Measurements from ENCODE around the gene DNAJC11. TPM values are rescaled to one million over a fixed set of nuclear protein-coding genes. Genes with fewer than 3 reads are reported as not detected.

Gene DNAJC11
- total RNA-seq, 1 donor, result 38.9 TPM

DNA sequence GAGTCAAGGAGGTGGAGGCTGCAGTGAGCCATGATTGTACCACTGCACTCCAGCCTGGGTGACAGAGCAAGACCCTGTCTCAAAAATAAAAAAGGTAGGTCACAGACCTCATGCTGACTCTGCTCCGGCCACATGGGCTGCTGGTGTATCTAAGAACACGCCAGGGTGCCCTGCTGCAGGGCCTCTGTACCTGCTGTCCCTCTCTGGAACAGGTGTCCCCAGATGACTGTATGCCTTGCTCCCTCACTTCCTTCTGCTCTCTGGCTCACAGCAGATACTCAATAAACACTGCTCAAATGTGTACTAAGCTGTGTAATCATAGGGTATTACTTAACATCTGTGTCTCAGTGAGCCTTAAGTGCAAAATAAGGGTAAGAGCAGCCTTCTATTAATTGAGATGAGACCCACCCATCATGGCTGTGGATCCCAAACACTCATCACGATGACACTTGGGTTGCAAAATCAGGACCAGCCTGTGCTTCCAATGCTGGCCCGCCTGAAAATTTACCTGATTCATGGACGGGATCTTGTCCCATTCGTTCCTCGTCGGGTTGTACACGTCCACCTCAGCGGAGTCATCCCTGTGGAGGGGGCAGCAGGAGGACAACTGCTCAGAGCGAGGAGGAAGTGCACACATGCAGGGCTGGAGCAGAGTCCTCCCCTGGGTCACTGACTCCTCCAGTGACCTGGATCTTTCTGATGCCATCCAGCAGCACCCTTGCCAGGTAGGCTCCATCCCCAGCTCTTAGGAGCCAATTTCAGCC, 106.5 kb downstream of the DNAJC11 start:
- TF ChIP-seq, protein P1, sequence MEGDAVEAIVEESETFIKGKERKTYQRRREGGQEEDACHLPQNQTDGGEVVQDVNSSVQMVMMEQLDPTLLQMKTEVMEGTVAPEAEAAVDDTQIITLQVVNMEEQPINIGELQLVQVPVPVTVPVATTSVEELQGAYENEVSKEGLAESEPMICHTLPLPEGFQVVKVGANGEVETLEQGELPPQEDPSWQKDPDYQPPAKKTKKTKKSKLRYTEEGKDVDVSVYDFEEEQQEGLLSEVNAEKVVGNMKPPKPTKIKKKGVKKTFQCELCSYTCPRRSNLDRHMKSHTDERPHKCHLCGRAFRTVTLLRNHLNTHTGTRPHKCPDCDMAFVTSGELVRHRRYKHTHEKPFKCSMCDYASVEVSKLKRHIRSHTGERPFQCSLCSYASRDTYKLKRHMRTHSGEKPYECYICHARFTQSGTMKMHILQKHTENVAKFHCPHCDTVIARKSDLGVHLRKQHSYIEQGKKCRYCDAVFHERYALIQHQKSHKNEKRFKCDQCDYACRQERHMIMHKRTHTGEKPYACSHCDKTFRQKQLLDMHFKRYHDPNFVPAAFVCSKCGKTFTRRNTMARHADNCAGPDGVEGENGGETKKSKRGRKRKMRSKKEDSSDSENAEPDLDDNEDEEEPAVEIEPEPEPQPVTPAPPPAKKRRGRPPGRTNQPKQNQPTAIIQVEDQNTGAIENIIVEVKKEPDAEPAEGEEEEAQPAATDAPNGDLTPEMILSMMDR (IDR thresholded peaks at IDR 0.05; ENCODE audit: insufficient read depth, low read depth, low read length), result no peak
- no peak overlapping the region for H3K4me3 ChIP-seq (ENCODE audit: low read depth, low read length)
- DNase-seq (ENCODE audit: low read depth), result no peak

DNA sequence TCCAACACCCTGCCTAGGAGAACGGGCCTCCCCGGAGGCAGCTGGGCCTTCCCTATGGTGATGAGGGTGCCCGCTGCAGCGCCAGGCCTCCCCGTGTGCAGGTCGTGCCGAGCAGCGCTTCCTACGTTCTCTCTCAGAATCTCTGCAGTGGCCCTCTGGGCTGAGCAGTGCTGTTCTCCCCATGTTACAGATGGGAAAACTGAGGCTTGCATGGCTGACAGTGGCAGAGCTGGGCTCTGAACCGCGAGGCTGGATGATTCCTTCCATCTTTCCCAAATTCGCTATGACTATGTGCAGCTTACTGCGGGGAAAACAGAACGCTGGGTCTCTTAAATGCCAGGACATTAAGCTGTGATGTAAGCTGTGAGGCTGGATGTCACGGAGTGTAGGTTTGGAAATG, 107.8 kb downstream of the DNAJC11 start:
- no peak for DNase-seq (ENCODE audit: low read depth)
- TF ChIP-seq, protein P1 (IDR thresholded peaks at IDR 0.05; ENCODE audit: insufficient read depth, low read depth, low read length), result no peak
- no peak overlapping the region for H3K4me3 ChIP-seq (ENCODE audit: low read depth, low read length)

DNA sequence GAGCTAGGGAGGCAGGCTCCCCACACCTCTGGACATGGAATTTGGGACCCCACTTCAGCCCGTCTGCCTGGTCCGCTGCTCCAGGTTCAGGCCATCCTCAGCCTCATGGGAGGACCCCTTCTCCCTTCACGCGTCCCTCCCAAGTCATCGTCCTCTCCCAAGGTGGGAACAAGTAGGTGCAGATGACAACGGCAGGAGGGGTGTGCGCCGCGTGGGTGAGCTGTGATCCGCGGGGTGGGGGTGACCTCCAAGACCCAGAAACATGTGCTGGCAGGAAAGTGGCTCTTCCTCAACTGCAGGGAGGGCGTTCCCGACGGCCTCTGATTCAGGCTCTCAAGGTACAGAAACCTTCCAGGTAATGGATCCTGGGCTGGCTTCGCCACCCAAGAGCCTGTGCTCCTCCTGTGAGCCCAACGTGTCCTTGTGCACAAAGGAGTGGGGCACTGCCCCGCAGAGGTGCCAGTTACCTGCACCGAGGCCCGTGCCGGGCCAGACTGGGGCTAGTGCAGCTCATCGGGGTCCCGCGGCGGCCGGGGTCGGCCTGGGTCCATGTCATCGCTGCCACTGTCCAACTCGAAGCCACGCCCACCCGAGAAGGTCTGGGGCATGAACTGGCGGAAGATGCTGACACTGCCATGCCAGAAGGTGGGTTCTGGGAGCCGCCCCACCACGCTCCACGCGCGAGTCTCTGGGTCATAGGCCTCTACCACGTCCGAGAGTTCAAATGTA, 108.6 kb downstream of the DNAJC11 start:
- H3K4me3 ChIP-seq (ENCODE audit: low read depth, low read length), result no peak overlapping the region
- TF ChIP-seq, protein P1 (IDR thresholded peaks at IDR 0.05; ENCODE audit: insufficient read depth, low read depth, low read length), result no peak
- no peak for DNase-seq (ENCODE audit: low read depth)

DNA sequence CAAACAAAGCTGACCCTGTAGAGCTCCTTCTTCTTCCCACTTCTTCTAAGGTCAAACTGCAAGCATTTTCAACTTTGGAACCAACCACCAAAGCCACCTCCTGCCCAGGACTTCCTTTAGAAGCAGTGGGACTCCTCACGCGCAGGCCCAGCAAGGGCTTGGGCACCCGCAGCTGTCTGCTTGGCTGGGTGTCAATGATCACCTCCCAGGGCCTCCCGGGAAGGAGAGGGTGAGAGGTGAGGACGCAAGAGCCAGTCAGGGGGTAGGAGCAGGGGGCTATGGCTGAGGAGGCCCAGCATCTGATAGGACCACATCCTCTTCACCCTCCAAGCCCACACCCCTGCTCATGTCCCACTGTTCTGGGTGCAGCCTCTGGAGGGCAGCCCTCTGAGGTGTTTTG, 109.2 kb downstream of the DNAJC11 start:
- TF ChIP-seq, protein P1 (IDR thresholded peaks at IDR 0.05; ENCODE audit: insufficient read depth, low read depth, low read length), result no peak
- DNase-seq (ENCODE audit: low read depth), result no peak
- no peak overlapping the region for H3K4me3 ChIP-seq (ENCODE audit: low read depth, low read length)

DNA sequence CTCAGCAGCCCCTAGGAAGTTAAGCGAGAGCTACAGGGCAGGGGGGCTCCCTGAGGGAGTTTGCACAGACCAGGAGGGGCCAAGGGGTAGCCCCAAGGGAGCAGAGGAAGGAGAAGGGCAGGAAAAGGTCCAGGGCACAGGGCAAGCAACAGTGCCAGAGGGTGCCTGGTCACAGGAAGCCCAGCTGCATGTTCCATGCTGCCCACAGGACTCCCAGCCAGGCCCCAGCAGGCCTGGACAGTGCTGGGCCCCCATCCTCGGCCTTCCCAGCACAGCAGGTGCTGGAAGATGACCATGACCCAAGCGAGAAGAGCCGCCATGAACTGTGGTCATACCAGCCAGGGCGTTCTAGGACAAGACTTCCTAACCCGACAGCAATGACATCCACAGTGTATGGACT, 110.0 kb downstream of the DNAJC11 start:
- TF ChIP-seq, protein P1 (IDR thresholded peaks at IDR 0.05; ENCODE audit: insufficient read depth, low read depth, low read length), result no peak
- no peak overlapping the region for H3K4me3 ChIP-seq (ENCODE audit: low read depth, low read length)
- no peak for DNase-seq (ENCODE audit: low read depth)

DNA sequence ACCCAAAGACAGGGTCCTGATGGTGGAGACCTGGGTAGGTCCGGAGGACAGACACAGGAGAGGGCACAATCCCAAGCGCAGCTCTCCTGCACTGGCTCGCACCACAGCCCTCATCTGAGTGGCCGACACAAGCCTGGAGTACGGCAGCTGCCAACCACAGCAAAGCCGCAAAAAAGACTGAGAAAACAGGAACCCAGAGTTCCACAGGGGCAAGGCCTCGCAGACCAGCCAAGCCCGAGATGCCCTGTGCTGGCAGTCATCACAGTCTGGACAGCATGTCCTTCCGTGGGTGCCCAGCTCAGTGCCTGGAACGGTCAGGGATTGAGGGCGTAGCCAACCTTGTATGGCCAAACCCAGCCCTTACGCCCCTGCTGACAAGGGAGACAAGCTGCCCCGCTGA, 110.4 kb downstream of the DNAJC11 start:
- no peak overlapping the region for H3K4me3 ChIP-seq (ENCODE audit: low read depth, low read length)
- no peak for DNase-seq (ENCODE audit: low read depth)
- TF ChIP-seq, protein P1 (IDR thresholded peaks at IDR 0.05; ENCODE audit: insufficient read depth, low read depth, low read length), result no peak
